Inflammatory macrophage (primary cell): ENCODE data around the gene LMX1B.

ENCODE experiments used
- DNase-seq, 2 donors: peaks; one replicate each; pipeline ENCODE4 v3.0.0-alpha.2; 2020 to 2022

Gene LMX1B

GRCh38 chr9:126604059-126605055 lies 9.4 kb upstream of the LMX1B start:
- no peak for DNase-seq

DNA sequence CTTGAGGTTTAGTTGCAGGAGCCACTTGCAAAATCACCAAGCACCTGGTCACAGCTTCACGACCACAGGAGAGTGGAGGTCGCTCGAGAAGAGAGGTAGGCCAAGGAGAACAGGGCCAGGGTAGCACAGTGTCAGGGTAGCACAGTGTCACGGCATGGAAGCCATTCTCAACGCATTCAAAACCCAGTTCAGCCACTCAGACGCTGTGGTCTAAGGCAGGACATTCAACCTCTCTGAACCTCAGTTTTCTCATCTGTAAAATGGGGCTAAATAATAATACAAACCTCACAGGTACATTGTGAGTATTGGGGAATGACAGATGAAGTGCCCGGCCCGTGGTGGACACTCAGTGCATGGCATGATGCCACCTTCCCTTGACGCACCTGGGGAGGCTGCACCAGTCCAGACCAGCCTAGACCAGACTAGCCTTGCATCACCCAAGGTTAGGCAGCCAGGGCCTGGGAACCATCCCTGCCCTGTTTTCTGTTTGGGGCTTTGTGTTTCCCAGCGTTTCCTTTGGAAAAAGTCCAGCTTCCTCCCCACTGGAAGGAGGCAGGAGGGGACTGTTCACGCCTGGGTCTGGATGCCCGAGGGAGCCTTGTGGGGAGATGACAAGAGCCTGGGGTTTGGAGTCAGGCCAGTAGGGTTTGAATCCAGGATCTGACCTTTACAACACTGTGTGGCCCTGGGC lies 7.8 kb upstream of the LMX1B start:
- DNase-seq: no peak

DNA sequence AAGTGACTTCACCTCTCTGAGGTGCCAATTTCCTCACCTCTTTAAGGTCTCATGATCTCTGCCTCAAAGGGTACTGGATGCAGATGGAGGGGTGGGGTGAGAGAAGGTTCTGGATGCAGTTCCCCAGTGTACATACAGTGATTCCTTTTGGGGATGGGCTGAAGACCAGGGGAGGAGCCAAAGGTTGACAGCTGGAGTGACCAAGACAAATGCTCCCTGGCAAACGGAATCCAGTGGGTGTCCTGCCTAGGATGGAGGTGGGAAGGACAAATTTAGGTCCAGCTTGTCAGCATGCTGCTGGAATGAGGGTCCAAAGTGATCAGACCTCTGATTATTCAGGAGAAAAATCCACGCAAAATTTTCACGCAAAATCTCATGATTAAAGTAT lies 7.3 kb upstream of the LMX1B start:
- DNase-seq: no peak

GRCh38 chr9:126607086-126607485 lies 6.6 kb upstream of the LMX1B start:
- DNase-seq: no peak

- no peak for DNase-seq
These were observed 6.0 kb upstream of the LMX1B start for GRCh38 chr9:126607731-126608130.

GRCh38 chr9:126608551-126608950 lies 5.2 kb upstream of the LMX1B start:
- no peak for DNase-seq

GRCh38 chr9:126609191-126609590 lies 4.5 kb upstream of the LMX1B start:
- DNase-seq: no peak

DNA sequence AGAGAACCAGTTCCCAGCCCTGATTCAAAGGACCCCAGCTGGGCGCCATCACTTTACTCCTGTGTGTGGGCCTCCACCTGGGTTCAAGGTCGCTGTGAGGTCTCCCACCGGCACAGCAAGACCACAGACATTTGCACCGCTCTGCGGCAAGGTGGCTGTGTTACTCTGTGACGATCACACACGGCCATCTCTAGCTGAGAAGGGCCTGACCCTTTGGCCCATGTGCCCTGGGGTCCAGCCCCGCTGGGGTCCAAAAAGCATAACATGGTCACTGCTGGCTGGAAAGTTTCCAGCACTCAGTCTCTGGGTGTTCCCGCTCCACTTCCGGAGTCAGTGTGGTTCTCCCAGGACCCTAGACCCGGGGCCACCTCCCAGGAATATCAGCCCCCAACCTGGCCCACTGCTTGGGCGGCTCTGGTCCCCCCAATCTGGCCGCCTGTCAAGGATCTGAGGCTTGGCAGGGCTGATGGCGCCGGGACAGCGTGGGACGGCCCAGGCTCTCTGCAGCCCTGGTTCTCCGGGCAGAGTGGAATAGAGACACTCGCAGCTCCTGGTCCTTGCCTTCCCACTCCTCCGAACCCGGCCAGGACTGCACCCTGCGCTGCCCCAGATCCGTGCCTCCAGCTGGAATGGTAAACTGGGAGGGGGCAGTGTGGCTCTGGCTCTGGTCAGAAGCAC lies 3.9 kb upstream of the LMX1B start:
- DNase-seq: no peak

- no peak for DNase-seq
These were observed 2.5 kb upstream of the LMX1B start for GRCh38 chr9:126611193-126611591.

GRCh38 chr9:126611592-126612325 lies 2.0 kb upstream of the LMX1B start:
- peak; percentile 46 to 70 for DNase-seq

- no peak for DNase-seq
These were observed 1.4 kb upstream of the LMX1B start for GRCh38 chr9:126612326-126612812.

DNA sequence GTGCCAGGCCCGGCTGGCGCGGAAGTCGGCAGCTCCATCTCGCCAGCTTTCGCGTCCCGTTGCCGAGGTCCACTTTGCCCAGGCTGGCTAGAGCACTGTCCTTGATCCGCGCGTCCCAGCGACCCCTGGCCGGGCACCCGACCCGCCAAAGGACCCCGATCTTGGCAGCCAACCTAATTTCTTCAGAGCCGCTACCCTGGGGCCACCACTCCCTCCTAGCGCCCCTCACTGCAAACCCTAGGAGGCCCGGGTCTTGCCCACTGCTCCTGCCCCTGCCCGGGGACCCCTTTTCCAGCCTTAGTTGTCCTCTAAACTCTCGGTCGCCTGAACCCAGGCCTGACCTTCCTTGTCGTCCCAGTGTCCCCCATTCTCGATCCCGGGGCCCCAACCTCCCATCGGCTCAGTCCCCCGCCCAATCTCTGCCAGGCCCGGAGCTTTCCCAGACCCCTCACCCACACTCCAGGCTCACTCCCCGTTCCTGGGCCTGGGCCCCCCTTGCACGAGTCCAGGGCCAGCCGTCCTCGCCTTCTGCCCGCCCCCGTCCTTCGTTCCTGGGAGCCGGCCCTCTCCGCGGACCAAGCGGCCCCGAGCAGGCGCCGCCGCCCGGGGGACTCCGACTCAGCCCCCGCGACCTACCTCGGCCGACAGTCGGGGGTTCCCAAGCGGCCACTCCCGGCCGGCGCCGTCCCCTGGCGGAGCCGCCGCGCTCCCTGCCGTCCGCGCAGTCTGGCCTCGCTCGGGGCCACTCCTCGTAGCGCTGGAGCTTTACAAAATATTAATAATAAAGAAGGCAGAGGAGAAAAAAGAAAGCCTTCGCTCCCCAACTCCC lies 701 bp upstream of the LMX1B start:
- DNase-seq: no peak

- no peak for DNase-seq
These were observed 343 bp downstream of the LMX1B start for GRCh38 chr9:126614088-126614454.

- no peak for DNase-seq
These were observed 922 bp downstream of the LMX1B start for GRCh38 chr9:126614455-126615244.

GRCh38 chr9:126615245-126615790 lies 1.6 kb downstream of the LMX1B start:
- DNase-seq: no peak

DNA sequence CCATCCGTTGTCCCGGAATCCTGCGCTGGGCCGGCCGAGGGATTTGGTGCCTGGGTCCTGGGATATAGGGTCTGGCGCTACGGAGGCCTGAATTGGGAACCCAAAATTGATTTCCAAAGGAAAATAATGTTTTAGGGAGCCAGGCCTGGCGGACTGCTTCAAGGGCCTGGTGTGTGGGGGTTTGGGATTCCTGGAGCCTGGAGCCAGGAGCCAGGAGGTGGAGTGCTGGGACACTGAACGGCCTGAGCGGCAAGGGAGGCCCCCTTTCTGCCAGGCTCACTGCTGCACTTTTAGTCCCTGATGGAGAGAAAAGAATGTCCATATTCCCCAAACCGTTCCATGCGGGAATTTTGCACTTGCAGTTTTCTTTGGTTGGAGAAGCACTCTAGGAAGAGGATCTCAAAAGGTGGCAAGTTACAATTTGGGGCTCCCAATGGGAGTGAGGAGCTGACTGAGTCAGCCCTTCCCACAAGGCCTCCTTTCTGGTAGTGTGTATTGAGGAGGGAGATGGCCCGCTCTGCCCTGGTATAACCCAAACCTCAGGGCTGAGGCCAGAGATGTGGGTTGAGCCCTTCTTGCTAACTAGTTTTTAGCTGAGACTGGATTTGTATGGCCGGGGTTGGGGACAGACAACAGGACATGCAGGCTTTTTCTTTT lies 2.2 kb downstream of the LMX1B start:
- DNase-seq: no peak

- DNase-seq: no peak
These were observed 2.8 kb downstream of the LMX1B start for GRCh38 chr9:126616521-126616976.

- no peak for DNase-seq
These were observed 3.5 kb downstream of the LMX1B start for GRCh38 chr9:126617003-126617822.

GRCh38 chr9:126617823-126618165 lies 4.1 kb downstream of the LMX1B start:
- no peak for DNase-seq
